K562 (cell line): ENCODE measurements around the gene MRTFB. TPM values are rescaled to one million over a fixed set of nuclear protein-coding genes. Genes with fewer than 3 reads are reported as not detected.

Experiments
- CHD2 ChIP-seq: IDR thresholded peaks from 2 replicates; pipeline ENCODE4 v1.6.1; 2011; ENCODE audit warnings: low read depth, low read length
- FOXO4 ChIP-seq: fragments of 450-650 bp; formaldehyde crosslinking; IDR thresholded peaks from 2 replicates; pipeline ENCODE4 v1.4.0; 2020; ENCODE audit warnings: mild to moderate bottlenecking, moderate library complexity
- HLTF ChIP-seq: fragments of 450-650 bp; IDR thresholded peaks from 2 replicates; pipeline ENCODE4 v1.6.1; 2016
- MEF2A ChIP-seq: IDR thresholded peaks from 2 replicates; pipeline ENCODE4 v1.6.1; 2011; ENCODE audit warnings: low read depth, mild to moderate bottlenecking, low read length, moderate library complexity; ENCODE audit not compliant: control insufficient read depth
- MYBL2 ChIP-seq, 2 experiments: fragments of 450-650 bp in 1 of 2; sonication (generic) in 1 of 2; formaldehyde crosslinking in 1 of 2; IDR thresholded peaks; 2 replicates each; pipeline versions ENCODE4 v1.6.1 to v1.8.1; 2017 to 2022; ENCODE audit warnings: borderline replicate concordance in 1 of 2, inconsistent platforms in 1 of 2, low read depth in 1 of 2, mild to moderate bottlenecking in 1 of 2, missing genetic modification reagents in 1 of 2, moderate library complexity in 1 of 2
- NFIX ChIP-seq: fragments of 250-450 bp; sonication (Bioruptor Pico); IDR thresholded peaks from 2 replicates; pipeline ENCODE4 v1.4.0; 2020; ENCODE audit warnings: low read depth, mild to moderate bottlenecking, moderate library complexity
- POLR2H ChIP-seq: IDR thresholded peaks from 2 replicates; pipeline ENCODE4 v1.6.1; 2016; ENCODE audit warnings: missing genetic modification characterization, low read depth, mild to moderate bottlenecking, control low read depth, missing compliant biosample characterization, moderate library complexity
- SETDB1 ChIP-seq: IDR thresholded peaks from one replicate; pipeline ENCODE4 v1.6.1; 2012; ENCODE audit warnings: low read length, control low read depth, inconsistent platforms
- SMAD2 ChIP-seq: fragments of 150-350 bp; IDR thresholded peaks from 2 replicates; pipeline ENCODE4 v1.6.1; 2014; ENCODE audit warnings: low read depth, mild to moderate bottlenecking, low read length
- TAF9B ChIP-seq: fragments of 450-650 bp; IDR thresholded peaks from 2 replicates; pipeline ENCODE4 v1.6.1; 2018; ENCODE audit warnings: mild to moderate bottlenecking; ENCODE audit not compliant: partially characterized antibody
- YBX1 ChIP-seq: fragments of 450-650 bp; IDR thresholded peaks from 2 replicates; pipeline ENCODE4 v1.7.1; 2016; ENCODE audit warnings: mild to moderate bottlenecking
- ZBTB17 ChIP-seq: fragments of 450-650 bp; formaldehyde crosslinking; IDR thresholded peaks from 2 replicates; pipeline ENCODE4 v1.4.0; 2020; ENCODE audit warnings: mild to moderate bottlenecking
- ZNF407 ChIP-seq: fragments of 450-650 bp; IDR thresholded peaks from 2 replicates; pipeline ENCODE4 v1.6.1; 2016; ENCODE audit warnings: low read depth
- ZNF699 ChIP-seq: fragments of 250-450 bp; sonication (Bioruptor Pico); IDR thresholded peaks from 2 replicates; pipeline ENCODE4 v1.8.0; 2021; ENCODE audit warnings: mild to moderate bottlenecking, moderate library complexity; ENCODE audit not compliant: insufficient replicate concordance
- polyA plus RNA-seq, 8 experiments: library from polyadenylated mRNA; depleted of rRNA in 4 of 8; stranded (reverse) in 5 of 8; unstranded in 3 of 8; fragments of >200 nt; fragmentation: Nextera tagmentation in 2 of 8; fragmentation: Illumina TruSeq in 1 of 8; extraction: Ambion mirVana in 2 of 8; extraction: Trizol in 1 of 8; gene quantifications; 2 replicates each; pipeline versions ENCODE4 v1.2.1 to v1.2.3, GENCODE V29; 2011 to 2014; ENCODE audit warnings: inconsistent platforms in 1 of 8, missing spikeins in 1 of 8
- total RNA-seq, 7 experiments: library from RNA; depleted of rRNA in 6 of 7; stranded (reverse); fragments of >200 nt in 6 of 7; fragmentation: Illumina TruSeq in 2 of 7; extraction: Trizol in 2 of 7; gene quantifications; 2 replicates each; pipeline versions ENCODE4 v1.2.1 to v1.2.3, GENCODE V29; 2011 to 2021; ENCODE audit warnings: low replicate concordance in 1 of 7
- TF ChIP-seq, protein P1 (sequence below): fragments of 450-650 bp; IDR thresholded peaks from 2 replicates; pipeline ENCODE4 v1.6.1; 2018; ENCODE audit warnings: mild to moderate bottlenecking, low read depth; ENCODE audit not compliant: partially characterized antibody

The MRTFB gene
- total and polyA plus RNA-seq, 9 of the 15 experiments (the other 6 are each of a cell fraction or from before 2014, with no cell fraction given), result 2.2 to 12.7 (median 7.0) TPM

- TF ChIP-seq SETDB1 (no peak), TAF9B (peak; percentile 28), ZNF407 (no peak), ZBTB17 (CRISPR knock-in tag) (no peak), NFIX (CRISPR knock-in tag) (no peak), CHD2 (peak; percentile 95), MYBL2 (IDR thresholded peaks at IDR 0.05; ENCODE audit: low read depth) (no peak), MYBL2 (CRISPR knock-in tag; IDR thresholded peaks at IDR 0.05; ENCODE audit: borderline replicate concordance) (no peak), FOXO4 (no peak), ZNF699 (CRISPR knock-in tag) (no peak), HLTF (no peak), YBX1 (no peak), POLR2H (tag) (no peak), SMAD2 (no peak), MEF2A (no peak)
- TF ChIP-seq, protein P1, sequence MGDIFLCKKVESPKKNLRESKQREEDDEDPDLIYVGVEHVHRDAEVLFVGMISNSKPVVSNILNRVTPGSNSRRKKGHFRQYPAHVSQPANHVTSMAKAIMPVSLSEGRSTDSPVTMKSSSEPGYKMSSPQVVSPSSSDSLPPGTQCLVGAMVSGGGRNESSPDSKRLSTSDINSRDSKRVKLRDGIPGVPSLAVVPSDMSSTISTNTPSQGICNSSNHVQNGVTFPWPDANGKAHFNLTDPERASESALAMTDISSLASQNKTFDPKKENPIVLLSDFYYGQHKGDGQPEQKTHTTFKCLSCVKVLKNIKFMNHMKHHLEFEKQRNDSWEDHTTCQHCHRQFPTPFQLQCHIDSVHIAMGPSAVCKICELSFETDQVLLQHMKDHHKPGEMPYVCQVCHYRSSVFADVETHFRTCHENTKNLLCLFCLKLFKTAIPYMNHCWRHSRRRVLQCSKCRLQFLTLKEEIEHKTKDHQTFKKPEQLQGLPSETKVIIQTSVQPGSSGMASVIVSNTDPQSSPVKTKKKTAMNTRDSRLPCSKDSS, result no peak
These were observed at the start of gene MRTFB (continued) for GRCh38 chr16:14070877-14071575.
